GM21515 (cell line): Measurements from ENCODE around the gene UBE2S.

Experiments
- ATAC-seq: cut with Tn5 transposase; IDR thresholded peaks from one replicate; pipeline ENCODE4 v1.9.1; 2021; ENCODE audit not compliant: unreplicated experiment

UBE2S gene

GRCh38 chr19:55366790-55367189 lies 40.8 kb downstream of the UBE2S start:
- ATAC-seq, result no peak

DNA sequence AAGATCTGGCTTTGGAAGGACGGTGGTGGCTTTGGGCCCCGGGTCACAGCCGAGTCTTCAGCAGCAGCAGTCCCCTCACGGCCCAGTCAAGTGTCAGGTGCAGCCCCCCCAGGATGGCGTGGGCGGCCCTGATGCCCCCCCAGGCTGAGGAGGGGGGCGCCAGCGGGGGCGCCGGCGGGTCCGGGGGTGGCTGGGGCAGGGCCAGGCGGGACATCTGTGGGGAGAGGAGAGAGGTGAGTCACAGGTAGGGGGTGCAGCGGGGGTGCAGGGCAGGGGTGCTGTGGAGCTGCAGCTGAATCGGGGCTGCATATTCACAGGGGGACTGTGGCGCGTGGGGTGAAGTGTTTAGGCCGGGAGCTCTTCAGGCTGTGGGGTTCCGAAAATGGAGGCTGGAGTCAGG lies 41.6 kb downstream of the UBE2S start:
- no peak for ATAC-seq

GRCh38 chr19:55365245-55365644 lies 42.3 kb downstream of the UBE2S start:
- no peak for ATAC-seq

- no peak for ATAC-seq
Measured at GRCh38 chr19:55362990-55363716, 44.4 kb downstream of the UBE2S start, which contains the start of gene GARIN5B. GARIN5B (minus strand) TSS chr19:55363260; CDS start chr19:55363066, 194 bp downstream.

DNA sequence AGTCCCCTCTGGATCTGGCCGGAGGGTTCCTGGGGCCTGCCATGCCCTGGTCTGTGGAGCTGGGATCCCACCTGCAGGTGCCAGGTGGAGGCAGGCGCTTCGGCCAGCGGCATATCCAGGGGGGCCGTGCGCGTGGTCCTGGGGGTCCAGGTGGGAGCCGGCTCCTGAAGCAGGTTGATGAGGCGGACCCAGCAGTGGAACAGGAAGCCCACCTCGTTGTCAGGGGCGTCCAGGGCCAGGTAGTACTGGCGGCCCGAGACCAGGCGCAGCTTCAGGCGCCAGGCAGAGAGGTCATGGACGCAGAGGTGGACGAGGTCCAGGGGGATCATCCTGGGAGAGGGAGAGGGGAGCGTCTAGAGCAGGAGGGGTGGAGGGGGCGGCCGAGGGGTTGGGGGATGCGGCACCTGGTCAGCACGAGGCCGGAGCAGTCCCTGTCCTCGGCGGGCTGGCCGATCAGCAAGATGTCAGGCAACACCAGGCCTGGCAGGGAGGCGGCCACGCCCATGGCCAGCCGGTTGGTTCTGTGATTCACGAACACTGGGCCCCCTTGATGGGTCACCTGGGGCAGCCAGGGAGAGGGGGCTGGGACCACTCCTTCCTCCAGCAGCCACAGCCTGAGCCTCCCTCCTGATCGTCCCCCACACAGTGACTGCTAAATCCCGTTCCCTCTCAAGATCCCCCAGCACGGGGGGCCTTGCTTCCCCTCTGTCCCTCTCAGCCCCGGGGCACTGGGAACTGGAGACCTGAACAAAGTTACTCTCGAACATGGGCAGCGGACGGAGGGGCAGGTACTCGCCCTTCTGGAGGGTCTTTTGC lies 45.2 kb downstream of the UBE2S start:
- ATAC-seq, result no peak

DNA sequence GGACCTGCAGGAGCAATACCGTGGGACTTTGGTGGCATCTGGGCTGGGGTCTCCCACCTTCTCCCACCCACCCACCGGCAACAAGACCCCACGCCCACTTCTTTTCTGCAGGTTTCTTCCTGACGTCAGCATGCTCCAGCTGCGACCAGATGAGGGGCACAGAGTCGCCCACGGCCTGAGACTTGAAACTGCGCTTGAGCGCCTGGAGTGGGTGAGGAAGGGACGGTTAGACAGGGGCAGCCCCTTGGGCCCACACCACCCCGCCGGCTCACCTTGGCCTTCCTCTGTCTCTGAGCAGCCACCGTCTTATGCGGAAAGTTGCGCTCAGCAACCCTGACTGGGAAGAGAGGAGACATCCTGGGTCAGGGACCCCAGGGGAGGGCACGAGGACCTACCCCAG lies 46.7 kb downstream of the UBE2S start:
- no peak for ATAC-seq

- ATAC-seq, result no peak
Measured at GRCh38 chr19:55358943-55359908, 48.4 kb downstream of the UBE2S start.

DNA sequence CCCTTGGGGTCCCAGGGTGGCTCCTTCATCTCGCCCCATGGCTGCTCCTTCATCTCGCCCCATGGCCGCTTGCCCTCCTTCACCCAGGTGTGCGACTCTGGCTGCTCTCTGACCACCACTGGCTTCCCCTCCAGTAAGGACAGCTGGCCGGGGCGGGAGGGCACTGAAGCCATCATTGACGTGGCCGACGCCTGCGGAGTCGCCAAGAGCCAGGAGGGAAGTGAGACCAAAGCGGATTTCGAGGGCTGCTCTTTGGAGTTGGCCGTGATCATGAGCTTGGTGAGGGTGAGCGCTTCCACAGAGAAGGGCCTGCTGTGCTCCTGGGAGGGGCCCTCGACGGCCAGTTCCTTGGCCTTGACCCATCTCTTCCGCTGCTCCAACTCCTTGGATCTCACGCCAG lies 49.1 kb downstream of the UBE2S start:
- ATAC-seq, result no peak

- ATAC-seq, result no peak
Measured at GRCh38 chr19:55355213-55355821, 52.3 kb downstream of the UBE2S start.

GRCh38 chr19:55354698-55355212 lies 52.8 kb downstream of the UBE2S start, which contains the start of gene COX6B2:
COX6B2 (minus strand) TSS chr19:55354719; CDS start chr19:55354521, 198 bp downstream.
- no peak for ATAC-seq

DNA sequence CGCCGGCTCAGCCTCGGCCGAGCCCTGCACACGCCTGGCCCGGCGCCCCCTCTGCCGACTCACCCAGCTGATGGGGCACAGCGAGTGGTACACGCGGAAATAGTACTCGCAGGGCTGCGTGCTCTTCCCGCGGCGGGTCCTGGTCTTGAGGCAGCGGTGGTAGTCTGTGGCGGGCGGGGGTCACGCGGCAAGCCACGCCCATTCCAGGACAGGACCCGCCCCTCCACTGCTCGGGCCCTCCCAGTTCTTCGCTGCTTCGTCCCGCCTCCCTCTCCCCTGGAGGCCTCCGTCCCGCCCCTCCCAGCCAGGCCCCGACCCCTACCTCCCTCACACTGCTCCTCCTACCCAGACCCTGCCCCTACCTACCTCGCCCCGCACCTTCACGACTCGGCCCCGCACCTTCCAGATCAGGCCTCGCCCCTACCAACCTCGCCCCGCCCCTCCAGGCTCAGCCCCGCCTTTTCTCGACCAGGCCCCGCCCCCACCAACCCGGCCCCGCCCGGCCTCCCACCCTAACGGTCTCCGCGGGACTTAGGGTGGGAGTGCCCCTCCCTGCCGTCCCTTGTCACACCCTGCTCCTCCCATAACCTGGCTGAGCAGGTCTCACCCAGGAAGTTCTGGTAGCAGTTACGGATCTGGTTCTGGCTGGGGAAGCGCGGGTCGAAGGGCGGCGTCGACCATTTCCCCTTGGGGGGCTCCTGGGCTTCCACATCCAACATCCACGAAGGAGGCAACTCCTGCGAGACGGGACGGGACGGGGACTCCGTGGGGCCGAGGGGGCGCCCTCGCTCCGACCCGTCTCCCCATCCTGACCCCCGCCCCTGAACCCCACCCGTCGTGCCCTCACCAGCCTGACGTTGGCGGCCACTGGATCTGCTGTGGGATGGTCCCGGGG lies 53.5 kb downstream of the UBE2S start:
- no peak for ATAC-seq

GRCh38 chr19:55353356-55353802 lies 54.2 kb downstream of the UBE2S start:
- no peak for ATAC-seq

DNA sequence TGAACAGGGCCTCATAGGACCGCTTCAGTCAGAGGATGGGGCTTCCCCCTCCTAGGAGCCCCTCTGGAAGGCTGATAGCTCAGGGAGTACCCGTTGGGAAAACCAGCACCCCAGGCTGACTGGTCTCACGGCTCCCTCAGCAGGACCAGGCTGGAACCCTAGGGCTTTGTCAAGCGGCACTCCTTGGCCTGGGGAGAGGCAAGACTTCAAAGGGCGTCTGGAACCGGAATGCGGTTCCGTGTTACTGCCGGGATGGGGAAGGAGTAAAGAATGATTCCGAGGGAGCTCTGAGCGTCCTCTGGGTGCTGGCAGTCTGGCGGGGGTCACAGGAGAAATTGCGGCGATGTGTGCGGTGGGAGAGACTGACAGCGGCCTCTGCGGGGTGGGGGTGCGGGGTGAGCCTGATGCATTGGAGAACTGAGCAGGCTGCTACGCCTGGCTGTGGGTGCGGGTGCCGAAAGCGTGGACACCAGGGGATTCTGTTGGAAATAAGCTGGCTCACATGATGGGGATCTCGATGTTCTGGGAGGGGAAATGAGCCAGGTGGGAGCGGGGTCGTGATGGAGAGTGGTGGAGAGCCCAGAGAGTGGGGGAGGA lies 54.9 kb downstream of the UBE2S start:
- no peak for ATAC-seq

GRCh38 chr19:55352040-55352439 lies 55.5 kb downstream of the UBE2S start:
- ATAC-seq, result no peak

DNA sequence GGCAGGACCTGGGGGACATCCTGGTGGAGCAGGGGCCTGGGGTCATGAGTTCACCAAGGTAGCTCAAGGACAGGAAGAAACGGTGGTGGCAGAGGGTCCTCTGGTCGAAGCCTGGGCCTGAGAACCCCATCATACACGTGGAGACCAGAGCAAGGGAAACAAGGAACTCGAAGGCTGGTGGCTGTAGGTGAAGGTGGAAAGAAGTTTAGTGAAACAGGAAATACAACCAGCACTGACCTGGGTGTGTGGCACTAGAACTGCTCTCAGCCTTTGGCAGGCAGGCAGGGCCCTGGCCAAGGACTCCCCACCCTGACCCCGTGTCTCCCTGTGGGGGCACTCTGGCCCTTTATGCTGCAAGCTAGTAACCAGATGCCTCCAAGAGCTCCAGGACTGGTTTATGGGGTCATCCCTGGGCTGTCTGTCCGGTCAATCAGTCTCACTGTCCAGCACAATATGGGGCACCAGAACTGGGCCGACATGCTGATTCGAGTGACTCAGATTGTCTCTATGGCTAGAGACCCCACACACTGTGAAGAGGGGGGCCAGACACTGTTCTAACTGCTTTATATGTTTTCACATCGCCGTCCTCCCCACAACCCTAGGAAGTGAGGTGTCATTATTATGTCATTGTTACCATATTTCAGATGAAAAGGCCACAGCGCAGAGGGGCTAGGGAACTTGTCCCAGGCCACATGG lies 56.8 kb downstream of the UBE2S start:
- no peak for ATAC-seq
